IMR-90 (cell line): Measurements from ENCODE around the gene TRPC4AP. TPM values are rescaled to one million over a fixed set of nuclear protein-coding genes. Genes with fewer than 3 reads are reported as not detected.

Experiments used
- ATAC-seq: fragments of 200-7000 bp; cut with Tn5 transposase; 2 replicates; pipeline ENCODE4 v1.9.1; 2020; ENCODE audit warnings: low read depth, mild to moderate bottlenecking, moderate library complexity
- BruUV-seq: library from RNA; stranded (reverse); fragments of 400-500 nt; replicated peaks from 2 replicates; lab custom pipeline; 2021; lab: Mats Ljungman, UMichigan
- CTCF ChIA-PET: fragments of 300-600 bp; formaldehyde crosslinking; extraction: SDS; loops from one replicate; lab custom pipeline; 2021; ENCODE audit warnings: antibody characterized with exemption; lab: Yijun Ruan, JAX
- POLR2A ChIA-PET: fragments of 300-600 bp; sonication (Branson Sonifier 250); formaldehyde crosslinking; loops from one replicate; lab custom pipeline; 2022; ENCODE audit warnings: antibody characterized with exemption; ENCODE audit not compliant: unreplicated experiment; lab: Charles Lee
- DNase-seq: peaks from one replicate; pipeline ENCODE4 v3.0.0; 2013
- H2AFZ ChIP-seq: replicated peaks from 2 replicates; pipeline ENCODE3; 2013; ENCODE audit warnings: low read length, mild to moderate bottlenecking; ENCODE audit not compliant: poor library complexity
- H2AK5ac ChIP-seq: 2 replicates; pipeline ENCODE4 v1.6.1; 2013; ENCODE audit warnings: low read depth, low read length, inconsistent platforms
- H2AK9ac ChIP-seq: replicated peaks from 2 replicates; pipeline ENCODE3; 2013; ENCODE audit warnings: mild to moderate bottlenecking, low read depth, low read length, moderate library complexity; ENCODE audit not compliant: poor library complexity
- H2BK120ac ChIP-seq: 2 replicates; pipeline ENCODE4 v1.6.1; 2013; ENCODE audit warnings: low read depth, low read length, inconsistent platforms
- H2BK15ac ChIP-seq: 3 replicates; pipeline ENCODE4 v1.6.1; 2013; ENCODE audit warnings: low read depth, low read length, inconsistent platforms
- H2BK20ac ChIP-seq: 2 replicates; pipeline ENCODE4 v1.6.1; 2013; ENCODE audit warnings: low read depth, mild to moderate bottlenecking, inconsistent platforms, low read length, moderate library complexity
- H2BK5ac ChIP-seq: 2 replicates; pipeline ENCODE4 v1.6.1; 2013; ENCODE audit warnings: mild to moderate bottlenecking, low read depth, low read length, inconsistent platforms; ENCODE audit not compliant: poor library complexity, severe bottlenecking
- H3K14ac ChIP-seq: replicated peaks from 2 replicates; pipeline ENCODE4 v1.6.1; 2013; ENCODE audit warnings: low read depth, low read length, inconsistent platforms
- H3K18ac ChIP-seq: 2 replicates; pipeline ENCODE4 v1.6.1; 2013; ENCODE audit warnings: low read depth, low read length, control low read depth
- H3K23ac ChIP-seq: 2 replicates; pipeline ENCODE4 v1.6.1; 2013; ENCODE audit warnings: low read depth, low read length, inconsistent platforms
- H3K27ac ChIP-seq: 2 replicates; pipeline ENCODE4 v1.5.1; 2013; ENCODE audit warnings: mild to moderate bottlenecking, control low read depth, low read length; ENCODE audit not compliant: insufficient read depth
- H3K27me3 ChIP-seq: 2 replicates; pipeline ENCODE4 v1.6.1; 2013; ENCODE audit warnings: low read length; ENCODE audit not compliant: control insufficient read depth, insufficient read depth
- H3K36me3 ChIP-seq: 2 replicates; pipeline ENCODE4 v1.6.1; 2013; ENCODE audit warnings: low read length, mixed read lengths; ENCODE audit not compliant: control insufficient read depth, insufficient read depth
- H3K4ac ChIP-seq: 2 replicates; pipeline ENCODE4 v1.6.1; 2013; ENCODE audit warnings: low read depth, low read length, inconsistent platforms
- H3K4me1 ChIP-seq: 2 replicates; pipeline ENCODE4 v1.6.1; 2013; ENCODE audit warnings: low read length, mixed read lengths; ENCODE audit not compliant: control insufficient read depth, insufficient read depth
- H3K4me2 ChIP-seq: 2 replicates; pipeline ENCODE4 v1.6.1; 2013; ENCODE audit warnings: low read depth, mild to moderate bottlenecking, control low read depth, low read length, moderate library complexity
- H3K4me3 ChIP-seq: 2 replicates; pipeline ENCODE4 v1.5.1; 2013; ENCODE audit warnings: low read depth, mild to moderate bottlenecking, control low read depth, low read length, moderate library complexity; ENCODE audit not compliant: insufficient read depth
- H3K56ac ChIP-seq: 2 replicates; pipeline ENCODE4 v1.6.1; 2013; ENCODE audit warnings: low read length, inconsistent platforms; ENCODE audit not compliant: insufficient read depth; ENCODE audit errors: extremely low read depth
- H3K79me1 ChIP-seq, 2 experiments: 2 replicates each; pipeline ENCODE4 v1.6.1; 2013; ENCODE audit warnings: low read length in 2 of 2, inconsistent platforms in 1 of 2, low read depth in 1 of 2
- H3K9ac ChIP-seq: 2 replicates; pipeline ENCODE4 v1.6.1; 2013; ENCODE audit warnings: low read depth, low read length, control low read depth
- H3K9me1 ChIP-seq: 2 replicates; pipeline ENCODE4 v1.6.1; 2013; ENCODE audit warnings: low read length, inconsistent platforms; ENCODE audit not compliant: insufficient read depth
- H3K9me3 ChIP-seq: 2 replicates; pipeline ENCODE4 v1.6.1; 2013; ENCODE audit warnings: low read length; ENCODE audit not compliant: control insufficient read depth, insufficient read depth
- H4K20me1 ChIP-seq: 2 replicates; pipeline ENCODE4 v1.6.1; 2013; ENCODE audit warnings: low read length, inconsistent platforms; ENCODE audit not compliant: insufficient read depth
- H4K5ac ChIP-seq: 2 replicates; pipeline ENCODE4 v1.6.1; 2013; ENCODE audit warnings: mild to moderate bottlenecking, low read depth, low read length, control low read depth
- H4K8ac ChIP-seq, 2 experiments: 2 replicates each; pipeline ENCODE4 v1.6.1; 2013; ENCODE audit warnings: low read depth in 2 of 2, low read length in 2 of 2, control low read depth in 1 of 2, inconsistent platforms in 1 of 2
- H4K91ac ChIP-seq: 2 replicates; pipeline ENCODE4 v1.6.1; 2013; ENCODE audit warnings: low read depth, low read length, inconsistent platforms; ENCODE audit not compliant: insufficient read depth
- CEBPB ChIP-seq: IDR thresholded peaks from 2 replicates; pipeline ENCODE4 v1.6.1; 2012; ENCODE audit warnings: low read depth, low read length, improper control_type of control experiment
- RFX5 ChIP-seq: IDR thresholded peaks from 2 replicates; pipeline ENCODE4 v1.8.0; 2012; ENCODE audit warnings: low read depth, mild to moderate bottlenecking, low read length, moderate library complexity
- WGBS, 2 experiments: methylation state at CpG; one replicate each; pipeline versions ENCODE4 v1.1.5 to v1.1.7; 2013; ENCODE audit warnings: missing lambda C conversion rate in 2 of 2; ENCODE audit not compliant: insufficient read length in 1 of 2; ENCODE audit errors: extremely low coverage in 2 of 2; 5-methylcytosine and 5-hydroxymethylcytosine counted together
- dilution Hi-C: fragments of 300-500 bp; cut with HindIII; formaldehyde crosslinking; loops from one replicate; pipeline ENCODE4 v1.14.3; 2018; ENCODE audit warnings: low sequenced_read_pairs; ENCODE audit not compliant: unreplicated experiment
- in situ Hi-C: fragments of 300-500 bp; cut with MboI; formaldehyde crosslinking; loops from 3 replicates; pipeline ENCODE4 v1.14.3; 2019; ENCODE audit warnings: low sequenced_read_pairs, inconsistent platforms, mixed read lengths
- intact Hi-C: fragments of 100-400 bp; cut with micrococcal nuclease; formaldehyde crosslinking; loops from 2 replicates; pipeline ENCODE4 v1.10.0; 2022
- polyA plus RNA-seq, 3 experiments: library from polyadenylated mRNA; depleted of rRNA; stranded (reverse); fragments of >200 nt; gene quantifications; 2 replicates each; pipeline ENCODE4 v1.2.3, GENCODE V29; 2012; ENCODE audit warnings: low replicate concordance in 1 of 3
- total RNA-seq: library from RNA; depleted of rRNA; stranded (reverse); fragments of >200 nt; gene quantifications from 2 replicates; pipeline ENCODE4 v1.2.3, GENCODE V29; 2012

The TRPC4AP gene
- total and polyA plus RNA-seq, 2 of the 4 experiments (the other 2 are of a cell fraction): 41.0 to 81.0 TPM

DNA sequence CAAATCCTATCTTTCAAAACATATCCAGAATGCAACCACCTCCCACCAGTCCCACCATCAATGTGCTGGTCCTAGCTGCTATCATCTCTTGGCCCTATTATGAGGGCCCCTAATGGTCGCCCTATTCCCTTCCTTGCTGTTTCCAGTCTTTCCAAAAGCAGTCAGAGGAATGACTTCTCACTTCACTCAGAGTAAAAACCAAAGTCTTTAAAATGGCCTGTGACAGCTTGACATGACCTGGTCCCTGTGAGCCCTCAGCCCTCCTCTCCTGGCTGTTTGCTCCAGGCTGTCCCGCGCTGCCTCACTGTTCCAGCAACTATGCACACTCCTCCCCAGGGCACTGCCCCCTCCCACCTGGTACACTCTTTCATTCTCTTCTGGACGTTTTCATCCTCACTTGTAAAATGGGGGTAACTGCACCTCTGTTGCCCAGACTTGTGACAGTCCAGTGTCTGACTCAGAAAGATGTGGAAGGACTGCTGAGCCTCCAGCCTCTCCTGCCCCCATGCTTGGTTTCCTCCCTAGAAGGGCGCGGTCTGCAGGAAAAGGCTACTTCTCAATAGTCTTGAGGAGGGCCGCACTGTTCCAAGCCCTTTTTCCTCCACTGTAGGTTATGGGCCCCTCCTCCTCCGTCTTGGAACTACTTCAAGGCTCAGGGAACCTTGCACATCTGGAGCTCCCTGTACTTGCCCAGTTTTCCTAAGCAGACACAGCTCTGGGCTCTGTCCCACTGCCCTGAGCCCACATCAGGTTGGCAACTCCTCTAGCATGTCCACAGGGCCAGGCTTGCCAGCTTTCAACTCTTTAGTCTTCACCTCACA, 72.3 kb downstream of the TRPC4AP start:
- BruUV-seq: no TSS peak
- no peak overlapping the region for H4K8ac ChIP-seq
- no peak overlapping the region for H2AK5ac ChIP-seq
- peaks cover 58% of the 10 kb centered on the region for H3K36me3 ChIP-seq
- WGBS, 2 experiments: 85% methylated on average over 4 of the region's 8 CpGs; no CpG with 5 or more reads in 1 of the 2 experiments
- H3K9me1 ChIP-seq: peaks cover 10% of the 10 kb centered on the region
- ChIA-PET CTCF (no interaction called here), POLR2A (no interaction called here)
- H2BK5ac ChIP-seq: no peak overlapping the region
- H3K56ac ChIP-seq: no peak overlapping the region
- H3K27ac ChIP-seq: no peak overlapping the region
- DNase-seq: no peak
- H3K4ac ChIP-seq: no peak overlapping the region
- H4K20me1 ChIP-seq: peaks cover 27% of the 10 kb centered on the region
- no peak overlapping the region for H4K91ac ChIP-seq
- no peak for TF ChIP-seq CEBPB
- TF ChIP-seq RFX5: no peak
- no peak overlapping the region for H2BK120ac ChIP-seq
- in situ Hi-C loops: no loop called here
- no peak overlapping the region for H3K9ac ChIP-seq
- no peak overlapping the region for H4K5ac ChIP-seq
- H2BK15ac ChIP-seq: no peak overlapping the region
- no peak overlapping the region for H2AK9ac ChIP-seq
- H3K18ac ChIP-seq: no peak overlapping the region
- H3K23ac ChIP-seq: no peak overlapping the region
- H3K79me1 ChIP-seq: peaks cover 20 to 80% of the 10 kb centered on the region in 2 experiments
- H3K4me1 ChIP-seq: peaks cover 8% of the 10 kb centered on the region
- intact Hi-C loops: no loop called here
- no peak overlapping the region for H3K4me2 ChIP-seq
- peak overlapping the region; percentile 12 for H2AFZ ChIP-seq
- H3K4me3 ChIP-seq: no peak overlapping the region
- H3K14ac ChIP-seq: no peak overlapping the region
- H3K9me3 ChIP-seq: no peaks in the 10 kb centered on the region
- dilution Hi-C loops: no loop called here
- ATAC-seq: no peak
- H2BK20ac ChIP-seq: no peak overlapping the region
- H3K27me3 ChIP-seq: no peaks in the 10 kb centered on the region
